ENCODE results near the gene AHNAK.

- TF ChIP-seq CTCF (IDR thresholded peaks at IDR 0.05; ENCODE audit: low read depth, low read length, missing input control) (no peak), REST (IDR thresholded peaks at IDR 0.05) (no peak), RAD21 (IDR thresholded peaks at IDR 0.05) (no peak), JUND (IDR thresholded peaks at IDR 0.05) (no peak)
Observed at GRCh38 chr11:62390237-62390636, 156.4 kb downstream of the AHNAK start.
